SIG-M5 treated with dmso at 0.1 percent for 504 hours (cell line): ENCODE results near the gene ZNF804A.

Source experiments
- DNase-seq: peaks from one replicate; lab custom pipeline; 2025; ENCODE audit not compliant: unreplicated experiment; lab: John Stamatoyannopoulos, UW

The ZNF804A gene

GRCh38 chr2:184602734-184603133 lies 4.4 kb downstream of the ZNF804A start:
- no peak for DNase-seq

DNA sequence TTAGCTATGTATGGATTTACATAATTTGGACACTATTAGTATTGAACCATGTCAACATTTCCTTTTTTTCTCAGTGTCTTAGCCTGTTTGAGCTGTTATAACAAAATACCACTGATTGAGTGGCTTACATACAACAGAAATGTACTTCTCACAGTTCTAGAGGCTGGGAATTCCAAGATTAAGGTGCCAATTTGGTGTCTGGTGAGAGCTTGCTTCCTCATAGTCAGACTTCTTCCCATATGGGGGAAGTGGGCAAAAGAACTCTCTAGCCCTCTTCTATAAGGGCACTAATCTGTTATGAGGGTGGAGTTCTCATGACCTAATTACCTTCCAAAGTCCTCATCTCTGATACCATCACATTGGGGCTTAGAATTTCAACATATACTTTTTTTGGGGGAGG lies 12.6 kb downstream of the ZNF804A start:
- DNase-seq, result no peak

GRCh38 chr2:184611361-184612085 lies 13.2 kb downstream of the ZNF804A start:
- no peak for DNase-seq

DNA sequence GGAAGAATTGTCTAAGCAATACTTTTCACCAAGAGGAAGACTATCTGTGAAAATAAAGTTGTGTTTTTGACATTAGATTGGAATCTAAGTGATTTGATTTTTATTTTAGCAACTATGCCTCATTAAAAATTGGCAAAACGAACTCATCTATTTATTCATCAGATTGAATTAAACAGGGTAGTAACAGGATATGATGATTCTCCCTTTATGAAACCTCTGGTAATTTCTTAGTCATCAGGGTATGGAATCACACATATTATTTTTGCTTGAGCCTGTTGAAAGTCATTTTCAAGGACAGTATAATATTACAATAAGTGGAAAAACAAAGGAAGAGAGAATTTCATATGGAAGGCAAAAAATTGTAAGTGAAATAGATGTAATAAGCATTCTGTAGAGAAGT lies 22.0 kb downstream of the ZNF804A start:
- DNase-seq, result no peak

DNA sequence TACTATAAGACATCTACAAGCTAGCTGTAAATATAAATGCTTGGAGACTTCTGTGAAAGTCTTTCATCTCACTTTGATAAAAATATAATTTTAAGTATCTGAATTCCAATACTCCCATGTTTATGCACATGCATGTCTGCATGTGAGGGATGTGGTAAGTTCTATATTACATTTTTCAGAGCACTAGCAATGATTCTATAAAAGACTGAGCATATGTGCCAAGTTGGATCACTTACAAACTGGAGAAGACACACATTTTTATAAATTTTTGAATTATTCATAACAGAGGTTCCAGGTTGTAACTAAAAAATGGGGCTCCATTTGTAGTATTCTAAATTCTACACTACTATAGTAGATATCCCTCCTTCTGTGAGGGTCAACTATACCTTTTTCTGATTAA lies 26.0 kb downstream of the ZNF804A start:
- no peak for DNase-seq

GRCh38 chr2:184628051-184628450 lies 29.7 kb downstream of the ZNF804A start:
- DNase-seq, result peak; percentile 77

DNA sequence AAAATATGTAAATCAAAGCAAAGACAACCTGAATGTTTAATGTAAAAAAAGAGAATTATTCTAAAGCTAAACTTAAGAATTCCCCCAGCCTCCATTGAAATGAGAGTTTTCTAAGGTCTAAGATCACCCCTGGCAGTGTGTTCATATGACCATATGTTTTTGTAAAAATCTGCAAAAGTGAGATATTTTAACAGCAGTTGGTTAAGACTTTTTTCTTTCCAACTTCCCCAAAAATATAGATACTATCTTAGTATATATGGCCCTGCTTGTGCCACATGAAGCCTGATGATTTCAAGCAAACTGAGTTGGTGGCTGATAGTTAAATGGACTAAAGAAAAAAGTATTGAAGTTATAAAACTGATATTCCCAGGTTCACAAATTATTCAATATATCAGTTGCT lies 35.4 kb downstream of the ZNF804A start:
- DNase-seq, result no peak

GRCh38 chr2:184637781-184638180 lies 39.5 kb downstream of the ZNF804A start:
- DNase-seq, result no peak

GRCh38 chr2:184644685-184645084 lies 46.4 kb downstream of the ZNF804A start:
- DNase-seq, result no peak

DNA sequence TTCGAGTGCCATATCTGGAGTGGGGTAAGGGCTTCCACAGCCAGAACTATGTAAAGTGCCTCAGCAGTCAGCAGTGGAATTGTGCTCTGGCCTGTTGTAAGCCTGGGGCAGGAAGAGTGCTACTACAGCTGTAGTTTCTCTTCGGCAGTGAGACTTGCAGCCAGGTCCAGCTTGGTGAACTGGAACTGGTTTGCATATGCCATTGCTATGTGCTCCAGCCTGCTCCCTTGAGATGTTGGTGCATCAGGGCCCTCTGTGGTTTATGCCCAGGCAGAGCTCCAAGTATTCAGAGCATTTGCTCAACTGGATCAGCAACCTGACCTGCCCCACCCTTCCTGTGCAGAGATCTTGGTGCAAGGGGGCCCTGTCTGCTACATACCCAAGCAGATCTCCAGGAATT lies 47.8 kb downstream of the ZNF804A start:
- no peak for DNase-seq

GRCh38 chr2:184646593-184646992 lies 48.3 kb downstream of the ZNF804A start:
- no peak for DNase-seq

DNA sequence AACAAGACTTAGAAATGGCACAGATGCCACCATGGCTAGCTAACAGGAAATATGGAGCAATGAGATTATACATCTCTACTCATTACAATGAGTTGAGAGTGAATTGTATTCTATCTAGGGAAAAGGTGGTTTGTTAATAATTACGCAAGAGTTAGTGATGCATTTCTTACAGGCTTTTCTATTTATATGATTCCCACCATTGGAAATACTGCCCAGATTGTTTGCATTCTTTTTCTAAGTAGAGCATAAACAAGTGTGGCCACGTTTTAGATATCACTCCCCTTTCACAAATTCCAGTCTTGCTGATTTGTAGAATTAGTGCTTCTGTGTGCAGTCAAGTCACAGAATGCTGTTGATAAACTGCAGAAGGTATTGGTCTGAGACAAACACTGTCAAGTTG lies 56.6 kb downstream of the ZNF804A start:
- DNase-seq, result no peak

DNA sequence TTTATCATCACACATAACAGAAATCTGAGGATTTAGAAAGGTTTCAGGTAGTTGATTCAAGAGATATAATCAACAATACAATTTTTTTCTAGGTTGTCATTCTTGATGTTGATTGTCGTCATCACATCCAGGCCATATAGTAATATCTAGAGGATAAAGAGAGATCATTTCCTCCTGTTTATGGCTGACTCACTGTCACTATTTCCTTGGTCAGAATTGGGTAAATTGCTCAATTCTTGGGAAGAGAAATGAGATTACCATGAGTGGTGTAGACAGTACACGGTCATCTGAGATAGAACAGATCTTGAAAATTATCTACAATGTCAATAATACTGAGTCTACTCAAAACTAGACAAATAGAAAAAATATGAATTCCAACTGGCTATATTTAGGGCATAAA lies 78.8 kb downstream of the ZNF804A start:
- no peak for DNase-seq

- no peak for DNase-seq
These were observed 81.1 kb downstream of the ZNF804A start for GRCh38 chr2:184679219-184680018.

DNA sequence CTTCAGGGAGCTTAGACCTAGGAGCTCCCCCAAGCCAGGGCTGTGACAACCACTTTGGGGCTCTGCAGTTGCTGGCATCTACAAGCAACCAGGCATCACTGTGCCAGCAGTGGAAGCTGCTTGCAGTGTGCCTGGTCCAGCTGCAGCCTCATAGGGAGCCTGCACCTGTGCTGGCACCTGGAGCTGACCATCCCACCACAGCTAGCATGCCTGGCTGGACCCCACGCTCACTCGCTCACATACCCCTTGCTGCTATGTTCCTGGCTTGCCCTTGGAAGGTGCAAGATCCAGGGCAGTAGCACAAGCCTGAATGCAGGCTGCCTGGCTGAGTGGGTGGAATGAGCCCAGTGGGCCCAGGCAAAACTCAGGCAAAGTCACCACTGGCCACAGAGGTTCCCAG lies 82.5 kb downstream of the ZNF804A start:
- no peak for DNase-seq

DNA sequence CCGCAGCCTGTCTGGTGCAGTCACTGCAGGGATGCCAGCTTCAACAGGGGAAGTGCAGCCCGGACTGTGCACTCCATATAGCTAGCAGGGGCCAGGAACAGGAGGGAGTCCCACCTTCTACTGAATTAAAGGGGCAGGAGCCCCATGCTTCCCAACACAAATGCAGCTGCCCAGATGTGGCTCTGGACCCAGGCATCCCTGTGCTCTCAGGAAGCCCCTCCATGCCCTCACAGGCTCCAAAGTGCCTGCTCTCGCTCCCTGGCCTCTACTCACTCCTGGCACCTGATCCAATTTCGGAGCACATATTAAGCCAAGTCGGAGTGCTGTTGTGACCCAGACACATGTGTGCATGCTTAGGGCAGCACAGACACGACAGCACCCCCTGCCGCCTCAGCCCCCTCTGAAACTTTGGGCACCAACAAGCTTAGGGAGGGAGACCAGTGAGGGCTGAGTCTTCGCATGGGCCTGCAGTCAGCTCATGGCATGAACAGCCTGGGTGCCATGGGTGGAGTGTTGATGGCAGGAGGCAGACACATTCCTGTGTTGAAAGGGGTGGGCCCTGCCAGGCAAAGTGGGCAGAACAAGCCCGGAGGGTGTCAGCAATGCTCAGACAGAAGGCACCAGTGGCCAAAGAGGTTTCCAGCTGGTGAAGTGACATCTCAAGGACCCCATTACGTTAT lies 83.5 kb downstream of the ZNF804A start:
- DNase-seq, result no peak

GRCh38 chr2:184683911-184684310 lies 85.6 kb downstream of the ZNF804A start:
- no peak for DNase-seq

- no peak for DNase-seq
These were observed 87.9 kb downstream of the ZNF804A start for GRCh38 chr2:184685999-184686841.

- no peak for DNase-seq
These were observed 91.3 kb downstream of the ZNF804A start for GRCh38 chr2:184689638-184690037.

GRCh38 chr2:184692141-184692734 lies 93.9 kb downstream of the ZNF804A start:
- no peak for DNase-seq

GRCh38 chr2:184696644-184697043 lies 98.3 kb downstream of the ZNF804A start:
- no peak for DNase-seq
